ENCODE results near the gene WWOX.

DNA sequence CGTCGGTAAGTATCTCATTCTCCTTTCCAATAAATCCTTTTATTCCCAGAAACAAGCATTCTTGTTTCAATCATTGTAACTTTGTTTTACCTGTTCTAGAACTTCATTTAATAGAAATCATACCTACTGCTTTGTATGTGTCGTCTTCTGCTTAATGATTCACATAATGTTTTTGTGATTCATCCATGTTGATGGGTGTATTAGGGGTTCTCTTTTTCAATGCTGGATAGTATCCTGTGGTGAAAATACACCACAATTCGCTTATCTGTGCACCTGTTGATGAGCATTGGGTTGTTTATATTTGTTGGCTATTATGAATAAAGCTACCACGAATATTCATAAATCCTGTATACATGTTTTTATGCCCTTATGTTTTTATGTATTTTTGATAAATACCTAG lies 797.8 kb downstream of the WWOX start:
- TF ChIP-seq, protein P1, sequence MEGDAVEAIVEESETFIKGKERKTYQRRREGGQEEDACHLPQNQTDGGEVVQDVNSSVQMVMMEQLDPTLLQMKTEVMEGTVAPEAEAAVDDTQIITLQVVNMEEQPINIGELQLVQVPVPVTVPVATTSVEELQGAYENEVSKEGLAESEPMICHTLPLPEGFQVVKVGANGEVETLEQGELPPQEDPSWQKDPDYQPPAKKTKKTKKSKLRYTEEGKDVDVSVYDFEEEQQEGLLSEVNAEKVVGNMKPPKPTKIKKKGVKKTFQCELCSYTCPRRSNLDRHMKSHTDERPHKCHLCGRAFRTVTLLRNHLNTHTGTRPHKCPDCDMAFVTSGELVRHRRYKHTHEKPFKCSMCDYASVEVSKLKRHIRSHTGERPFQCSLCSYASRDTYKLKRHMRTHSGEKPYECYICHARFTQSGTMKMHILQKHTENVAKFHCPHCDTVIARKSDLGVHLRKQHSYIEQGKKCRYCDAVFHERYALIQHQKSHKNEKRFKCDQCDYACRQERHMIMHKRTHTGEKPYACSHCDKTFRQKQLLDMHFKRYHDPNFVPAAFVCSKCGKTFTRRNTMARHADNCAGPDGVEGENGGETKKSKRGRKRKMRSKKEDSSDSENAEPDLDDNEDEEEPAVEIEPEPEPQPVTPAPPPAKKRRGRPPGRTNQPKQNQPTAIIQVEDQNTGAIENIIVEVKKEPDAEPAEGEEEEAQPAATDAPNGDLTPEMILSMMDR (IDR thresholded peaks at IDR 0.05), result no peak
- no peak for TF ChIP-seq POLR2A (IDR thresholded peaks at IDR 0.05)
